ENCODE measurements around the gene SASH3.

Gene SASH3

DNA sequence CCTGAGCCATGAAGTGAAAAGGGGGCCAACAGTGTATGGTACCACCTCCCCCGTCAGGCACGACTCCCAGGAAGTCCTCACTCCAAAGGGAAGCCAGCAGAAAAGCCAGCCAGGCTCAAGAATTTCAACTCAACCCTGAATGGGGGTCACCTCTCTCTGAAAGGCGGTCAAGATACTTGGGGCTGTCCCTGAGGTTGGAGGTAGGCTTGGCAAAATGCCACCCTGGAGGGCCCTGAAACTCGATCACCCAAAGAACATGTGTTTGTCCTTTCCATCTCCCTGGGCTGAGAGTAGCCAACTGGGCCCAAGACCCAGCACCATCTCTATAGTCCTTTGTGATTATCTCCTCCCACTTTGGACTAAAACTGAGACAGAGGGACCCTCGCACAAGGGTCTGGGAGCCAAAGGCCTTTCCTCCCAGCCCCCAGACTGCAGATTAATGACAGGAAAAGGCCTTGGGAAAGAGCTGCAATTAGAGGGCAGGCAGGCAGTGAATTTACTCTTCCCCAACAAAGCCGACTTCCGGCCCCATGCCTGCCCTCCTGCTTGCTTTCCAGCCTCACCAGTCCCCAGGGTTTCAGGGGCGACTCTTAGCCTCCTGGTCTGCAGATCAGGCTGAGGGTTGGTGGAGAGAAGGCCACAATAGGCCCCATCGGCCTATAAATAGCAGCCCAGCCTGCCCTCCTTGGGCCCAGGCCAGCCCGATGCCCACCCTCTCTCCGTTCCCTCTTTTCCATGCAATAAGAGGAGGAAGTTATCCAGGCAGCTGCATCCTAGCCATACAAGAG is 5.6 kb downstream of the SASH3 start:
- no peak for DNase-seq

DNA sequence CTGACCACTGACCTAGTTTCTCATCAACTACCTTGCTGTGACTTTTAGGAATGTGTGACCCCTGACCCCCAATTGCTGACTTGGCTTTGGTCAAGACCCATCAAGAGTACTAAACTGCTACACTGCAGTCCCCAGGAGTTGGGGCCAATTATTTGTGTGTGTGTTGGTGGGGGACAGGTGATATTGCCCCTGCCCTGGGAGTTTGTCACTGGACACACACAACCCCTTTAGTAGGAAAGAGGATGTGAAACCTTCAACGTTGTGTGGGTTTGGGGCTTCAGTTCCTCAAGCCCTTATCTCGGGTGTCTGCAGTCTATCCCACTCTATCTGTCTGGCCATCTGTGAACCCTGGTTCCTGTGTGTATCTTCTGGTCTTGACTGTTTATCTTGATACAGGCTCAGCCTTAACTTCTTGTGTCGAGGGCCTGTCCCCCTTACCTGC is 6.5 kb downstream of the SASH3 start:
- DNase-seq = no peak

DNA sequence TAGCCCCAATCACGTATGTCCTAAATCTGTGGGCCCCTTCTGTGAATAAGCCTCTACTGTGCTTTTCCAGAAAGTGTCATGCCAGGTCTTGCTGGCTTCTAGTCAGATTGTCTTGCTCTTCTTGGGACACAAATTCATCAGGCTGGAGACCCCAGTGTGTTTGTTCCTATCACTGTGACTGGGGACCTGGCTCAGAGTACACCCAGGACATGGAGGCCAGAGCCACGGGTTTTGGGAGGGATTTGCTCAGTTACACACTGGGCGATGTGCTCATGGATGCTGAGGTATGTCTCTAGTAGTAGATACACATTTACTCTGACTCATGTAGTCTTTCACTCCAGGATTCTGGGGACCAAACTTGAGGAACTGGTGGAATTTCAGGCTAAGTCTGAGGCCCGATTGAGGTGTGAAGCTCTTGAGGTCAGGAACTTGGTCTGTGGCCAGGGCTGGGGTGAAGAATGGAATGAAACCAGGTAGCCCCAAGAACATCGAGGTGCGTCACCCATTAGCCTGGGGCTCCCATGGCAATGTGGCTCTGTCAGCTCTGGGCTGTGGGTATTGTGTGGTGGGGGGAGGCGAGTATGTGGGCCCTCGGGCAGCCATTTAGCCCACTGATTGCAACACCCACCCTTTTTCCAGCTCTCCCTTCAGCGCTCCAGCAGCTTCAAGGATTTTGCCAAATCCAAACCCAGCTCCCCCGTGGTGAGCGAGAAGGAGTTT is 7.7 kb downstream of the SASH3 start:
- DNase-seq = no peak

DNA sequence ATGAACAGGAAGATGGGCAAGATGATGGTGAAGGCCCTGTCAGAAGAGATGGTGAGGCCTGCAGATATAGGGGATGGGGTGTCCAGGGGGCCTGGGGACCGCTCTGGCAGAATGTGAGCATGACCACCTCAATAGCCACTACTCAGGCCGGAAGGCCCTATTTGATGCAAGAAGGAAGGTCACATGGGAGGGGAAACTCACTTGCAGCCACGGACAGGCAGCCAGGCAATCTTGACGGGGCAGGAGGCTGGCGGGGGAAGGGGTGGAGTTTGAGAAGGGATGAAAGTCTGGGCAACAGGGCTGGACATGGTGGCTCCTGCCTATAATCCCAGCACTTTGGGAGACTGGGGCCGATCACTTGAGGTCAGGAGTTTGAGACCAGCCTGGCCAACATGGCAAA is 8.8 kb downstream of the SASH3 start:
- no peak for DNase-seq

DNA sequence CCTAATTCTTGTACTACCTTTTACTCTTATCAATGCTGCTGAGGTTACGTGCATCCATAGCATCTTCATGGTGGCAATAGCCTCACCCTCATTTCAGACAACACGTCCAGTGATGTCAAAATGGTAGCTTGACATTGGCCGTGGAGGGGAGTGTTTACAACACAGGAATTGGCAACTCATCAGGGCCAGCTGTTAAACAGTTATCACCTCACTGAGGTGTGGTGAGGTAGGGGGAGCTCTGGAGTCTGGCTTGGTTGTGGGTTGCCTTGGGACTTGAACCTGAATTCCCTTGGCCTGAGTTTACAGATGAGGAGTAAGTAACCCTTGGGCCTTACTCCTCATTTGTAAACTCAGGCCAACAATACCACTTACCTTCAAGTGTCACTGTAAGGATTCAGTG is 10.4 kb downstream of the SASH3 start:
- DNase-seq = no peak

DNA sequence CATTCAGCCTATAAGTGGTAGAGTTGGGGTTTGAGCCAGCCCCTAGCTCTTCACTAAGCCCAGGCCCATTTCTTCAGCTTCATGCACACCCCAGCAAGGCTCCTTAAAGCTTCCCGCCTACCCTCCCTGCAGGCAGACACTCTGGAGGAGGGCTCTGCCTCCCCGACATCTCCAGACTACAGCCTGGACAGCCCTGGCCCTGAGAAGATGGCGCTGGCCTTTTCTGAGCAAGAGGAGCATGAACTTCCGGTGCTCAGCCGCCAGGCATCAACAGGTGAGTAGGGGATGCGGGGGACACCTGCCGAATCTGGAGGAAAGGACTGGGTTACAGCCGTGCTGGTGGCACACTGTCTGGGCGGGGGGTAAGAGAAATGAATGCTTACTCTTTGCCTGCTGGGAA is 11.1 kb downstream of the SASH3 start:
- no peak for DNase-seq

DNA sequence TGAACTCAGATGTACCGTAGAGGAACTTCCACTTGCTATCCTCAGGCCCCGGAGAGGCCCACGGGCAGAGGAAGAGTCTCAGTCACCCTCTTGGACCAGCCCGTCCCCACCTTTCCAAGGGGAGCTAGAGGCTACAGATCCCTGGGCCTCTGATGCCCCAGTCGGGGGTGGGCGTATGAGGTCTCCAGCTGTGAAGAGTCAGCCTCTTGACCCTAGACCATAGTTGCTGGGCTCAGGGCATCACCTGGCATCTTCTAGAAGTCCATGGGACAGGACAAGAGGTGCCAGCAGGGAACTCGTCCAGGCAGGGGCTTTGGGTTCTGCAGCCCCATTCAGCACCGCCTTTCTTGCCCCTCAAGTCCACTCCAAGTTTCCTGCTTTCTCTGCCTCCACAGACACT is 11.6 kb downstream of the SASH3 start:
- no peak for DNase-seq

DNA sequence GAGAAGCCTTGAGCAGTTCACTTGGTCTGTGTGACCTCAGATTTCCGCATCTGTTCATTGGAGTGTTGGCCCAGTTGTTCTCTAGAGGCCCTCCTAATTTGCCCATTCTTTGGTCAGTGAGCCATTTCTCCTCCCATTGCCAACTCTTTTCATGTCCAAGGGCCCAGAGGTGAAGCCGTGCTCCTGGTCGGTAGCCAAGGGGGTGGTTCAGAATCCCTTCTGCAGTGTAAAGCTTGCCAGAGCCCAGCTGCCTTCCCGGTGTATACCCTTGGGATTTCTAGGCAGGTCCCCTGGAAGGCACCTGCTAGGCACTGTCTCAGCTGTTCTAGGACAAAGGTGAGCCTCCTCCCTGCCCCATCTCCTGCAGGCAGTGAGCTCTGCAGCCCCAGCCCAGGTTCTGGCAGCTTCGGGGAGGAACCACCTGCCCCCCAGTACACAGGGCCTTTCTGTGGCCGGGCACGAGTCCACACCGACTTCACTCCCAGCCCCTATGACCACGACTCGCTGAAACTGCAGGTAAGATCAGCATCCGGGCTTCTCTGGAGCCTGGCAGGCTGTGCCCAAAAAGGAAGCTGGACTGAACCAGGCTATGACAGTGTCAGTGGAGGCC is 12.3 kb downstream of the SASH3 start:
- DNase-seq = no peak

DNA sequence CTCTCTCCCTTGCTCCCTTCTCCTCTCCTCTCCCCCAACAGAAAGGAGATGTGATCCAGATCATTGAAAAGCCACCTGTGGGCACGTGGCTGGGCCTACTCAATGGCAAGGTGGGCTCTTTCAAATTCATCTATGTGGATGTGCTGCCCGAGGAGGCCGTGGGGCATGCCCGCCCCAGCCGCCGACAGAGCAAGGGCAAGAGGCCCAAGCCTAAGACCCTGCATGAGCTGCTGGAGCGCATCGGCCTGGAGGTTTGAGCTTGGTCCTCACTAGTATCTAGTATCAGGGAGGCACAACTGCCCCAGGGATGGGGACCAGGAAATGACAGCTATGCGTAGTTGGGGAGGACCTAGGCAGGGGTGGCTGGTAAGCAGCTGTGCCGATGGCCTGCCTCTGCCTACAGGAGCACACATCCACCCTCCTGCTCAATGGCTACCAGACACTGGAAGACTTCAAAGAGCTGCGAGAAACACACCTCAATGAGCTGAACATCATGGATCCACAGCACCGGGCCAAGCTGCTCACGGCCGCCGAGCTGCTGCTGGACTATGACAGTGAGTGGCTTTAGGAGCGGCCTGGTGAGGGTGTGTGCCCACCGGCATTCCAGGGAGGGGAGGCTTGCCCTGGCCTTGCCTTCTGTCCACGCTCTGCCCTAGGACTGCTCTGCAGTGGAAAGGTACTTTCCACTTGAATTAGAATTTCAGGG is 13.0 kb downstream of the SASH3 start:
- DNase-seq = no peak

DNA sequence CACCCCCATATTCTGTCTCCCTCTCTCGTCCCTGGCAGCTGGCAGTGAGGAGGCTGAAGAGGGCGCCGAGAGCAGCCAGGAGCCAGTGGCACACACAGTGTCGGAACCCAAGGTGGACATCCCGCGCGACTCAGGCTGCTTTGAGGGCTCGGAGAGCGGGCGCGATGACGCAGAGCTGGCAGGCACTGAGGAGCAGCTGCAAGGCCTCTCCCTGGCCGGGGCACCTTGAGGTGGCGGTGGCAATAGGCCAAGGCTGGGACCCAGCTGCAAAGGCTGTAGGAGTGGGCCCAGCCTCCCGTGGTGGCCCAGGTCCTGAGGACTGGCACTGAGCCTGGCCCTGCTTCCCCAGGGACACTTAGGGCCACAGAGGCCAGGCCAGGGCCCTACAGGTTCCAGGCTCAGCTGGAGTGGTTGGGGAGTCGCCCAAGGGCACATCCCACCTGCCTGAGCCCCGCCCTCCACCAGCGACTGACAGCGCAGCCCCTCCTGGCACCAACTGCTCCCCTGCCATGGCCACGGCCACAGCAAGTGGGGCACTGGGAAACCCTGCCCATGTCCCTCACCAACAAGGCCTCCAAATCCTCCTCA is 13.9 kb downstream of the SASH3 start:
- DNase-seq = peak in 1 of 2 experiments; percentile 11

DNA sequence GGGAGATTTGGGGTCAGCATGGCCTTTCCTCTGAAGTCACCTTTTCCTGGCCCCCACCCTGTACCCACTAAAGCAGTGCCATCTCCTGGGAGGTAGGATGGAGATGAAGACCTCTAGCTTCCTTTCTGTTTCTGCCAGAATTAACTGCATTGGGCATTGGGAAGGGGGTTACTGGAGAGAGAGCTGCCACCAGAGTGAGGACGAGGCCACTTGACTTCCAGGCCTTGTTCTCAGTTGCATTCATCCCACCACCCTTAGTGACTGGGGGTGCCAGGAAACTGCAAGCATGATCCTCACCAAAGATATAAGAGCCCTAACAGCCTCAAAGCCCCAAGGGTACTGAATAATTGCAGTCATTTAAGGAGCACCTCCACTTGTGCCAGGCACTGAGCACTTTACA is 15.8 kb downstream of the SASH3 start:
- DNase-seq = peak in 1 of 2 experiments; percentile 10

DNA sequence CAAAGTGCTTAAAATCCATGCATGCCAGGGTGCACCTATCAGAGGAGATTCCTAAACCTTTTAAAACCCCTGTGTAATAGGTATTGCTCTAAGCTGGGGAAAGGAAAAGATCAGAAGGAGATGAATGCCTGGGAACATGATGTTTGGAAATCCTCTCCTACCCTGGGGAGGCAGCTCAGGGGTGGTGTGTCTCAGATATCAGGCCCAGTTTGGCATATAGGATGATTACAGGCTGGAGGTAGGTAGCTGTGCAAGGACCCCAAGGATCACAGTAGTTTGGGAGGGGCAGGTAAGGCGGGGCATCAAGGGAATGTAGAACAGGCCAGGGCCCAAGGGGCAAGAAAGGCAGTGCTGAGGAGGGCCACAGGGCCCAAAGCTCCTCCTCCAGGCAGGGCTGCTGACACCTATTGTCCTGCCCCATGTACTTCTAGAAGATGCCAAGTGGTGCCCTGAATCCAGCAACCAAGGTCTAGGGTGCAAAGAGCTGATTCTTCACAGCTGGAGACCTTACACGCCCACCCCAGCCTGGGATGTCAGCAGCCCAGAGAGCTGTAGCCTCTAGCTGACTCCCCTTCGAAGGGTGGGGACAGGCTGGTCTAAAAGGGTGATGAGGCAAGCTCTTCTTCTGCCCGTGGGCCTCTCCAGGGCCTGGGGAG is 17.6 kb downstream of the SASH3 start:
- no peak for DNase-seq

DNA sequence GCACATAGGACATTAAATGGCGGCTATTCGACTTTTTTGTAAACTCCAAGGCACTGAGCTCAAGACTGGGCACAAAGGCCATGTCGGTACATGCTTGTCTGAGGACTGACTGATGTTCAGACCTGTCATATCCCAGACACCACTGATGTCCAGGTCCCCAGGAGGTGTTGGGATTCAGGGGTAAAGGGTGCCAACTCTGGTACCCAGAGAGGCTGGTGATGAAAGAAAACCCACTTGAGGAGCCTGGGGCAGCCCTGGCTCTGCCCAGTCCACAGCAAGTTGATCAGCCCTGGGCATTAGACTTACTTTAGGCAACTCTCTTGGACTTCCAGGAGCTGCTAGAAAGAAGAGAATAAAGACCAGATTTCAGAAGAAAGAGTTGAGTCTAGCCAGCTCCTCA is 18.7 kb downstream of the SASH3 start:
- DNase-seq = no peak

DNA sequence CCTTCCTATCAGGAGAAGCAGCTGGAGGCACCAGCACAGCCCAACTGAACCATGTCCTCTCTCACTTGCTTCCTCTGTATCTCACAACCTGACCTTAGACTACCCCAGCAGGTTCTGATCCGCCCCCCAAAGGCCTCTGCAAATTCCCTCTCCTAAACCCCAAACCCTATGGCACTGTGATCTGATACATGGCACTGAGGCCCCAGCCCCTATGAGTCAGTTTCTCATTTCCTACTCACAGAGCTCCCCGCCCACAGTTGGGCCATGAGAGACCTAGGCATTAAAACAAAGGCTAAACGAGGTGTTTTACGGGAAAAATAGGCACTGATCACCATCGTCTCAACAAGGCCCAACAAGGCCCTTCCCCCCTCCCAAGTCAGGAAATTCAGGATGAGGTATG is 19.1 kb downstream of the SASH3 start:
- peak; percentile 62 to 66 for DNase-seq

DNA sequence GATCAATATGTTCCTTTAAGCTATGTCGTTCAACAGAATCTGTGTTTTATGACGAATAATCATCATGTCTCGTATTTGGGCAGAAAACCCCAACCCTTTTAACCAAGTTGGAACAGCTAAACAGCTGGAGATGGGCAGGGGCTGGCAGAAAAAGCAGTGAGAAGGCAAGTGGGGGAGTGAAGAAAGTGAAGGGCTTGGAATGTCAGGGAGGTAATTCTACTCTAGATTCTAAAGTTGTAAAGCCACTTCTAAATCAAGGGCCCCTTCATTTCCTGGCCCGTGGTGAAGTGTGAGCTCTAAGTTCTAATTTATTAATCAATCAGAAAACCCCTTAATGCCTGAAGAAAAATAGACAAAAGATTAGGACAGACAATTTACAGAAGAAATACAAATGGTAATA is 20.4 kb downstream of the SASH3 start:
- no peak for DNase-seq

DNA sequence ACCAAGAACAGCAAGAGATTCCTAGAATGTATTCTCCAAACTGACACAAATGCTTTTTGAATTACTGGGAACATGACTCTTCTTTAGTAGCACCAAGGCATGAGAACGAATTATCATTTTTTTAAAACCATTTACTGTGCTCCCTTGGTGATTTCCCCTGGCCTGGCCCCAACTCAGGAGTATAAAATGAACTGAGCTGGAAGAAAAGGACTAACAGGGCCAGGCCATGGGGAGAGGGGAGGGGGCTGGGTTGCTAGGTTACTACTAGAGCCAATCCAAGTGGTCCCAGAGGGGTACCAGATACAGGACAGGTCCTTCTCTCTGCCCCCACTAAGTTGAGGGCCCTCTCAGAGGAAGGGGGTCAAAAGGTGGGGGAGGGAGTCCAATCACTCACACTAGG is 23.1 kb downstream of the SASH3 start:
- no peak for DNase-seq

DNA sequence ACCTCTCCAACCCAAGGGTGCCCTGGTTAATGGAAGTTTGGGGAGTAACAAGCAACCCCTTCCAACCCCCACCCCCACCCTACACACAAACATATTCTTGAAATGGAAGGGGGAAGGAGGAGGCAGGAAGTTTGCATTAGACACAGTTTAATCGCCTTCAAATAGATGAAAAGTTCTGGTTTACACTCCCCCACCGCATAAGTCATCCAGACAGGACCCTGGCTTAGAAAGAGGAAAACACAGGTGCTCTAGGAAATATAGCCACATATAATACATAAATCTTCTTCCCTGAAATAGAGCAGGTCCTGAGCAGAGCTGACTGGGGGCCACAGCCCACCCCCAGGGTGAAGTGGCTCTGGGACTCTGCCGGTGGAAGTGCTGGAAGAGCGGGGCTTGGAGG is 25.1 kb downstream of the SASH3 start:
- no peak for DNase-seq

DNA sequence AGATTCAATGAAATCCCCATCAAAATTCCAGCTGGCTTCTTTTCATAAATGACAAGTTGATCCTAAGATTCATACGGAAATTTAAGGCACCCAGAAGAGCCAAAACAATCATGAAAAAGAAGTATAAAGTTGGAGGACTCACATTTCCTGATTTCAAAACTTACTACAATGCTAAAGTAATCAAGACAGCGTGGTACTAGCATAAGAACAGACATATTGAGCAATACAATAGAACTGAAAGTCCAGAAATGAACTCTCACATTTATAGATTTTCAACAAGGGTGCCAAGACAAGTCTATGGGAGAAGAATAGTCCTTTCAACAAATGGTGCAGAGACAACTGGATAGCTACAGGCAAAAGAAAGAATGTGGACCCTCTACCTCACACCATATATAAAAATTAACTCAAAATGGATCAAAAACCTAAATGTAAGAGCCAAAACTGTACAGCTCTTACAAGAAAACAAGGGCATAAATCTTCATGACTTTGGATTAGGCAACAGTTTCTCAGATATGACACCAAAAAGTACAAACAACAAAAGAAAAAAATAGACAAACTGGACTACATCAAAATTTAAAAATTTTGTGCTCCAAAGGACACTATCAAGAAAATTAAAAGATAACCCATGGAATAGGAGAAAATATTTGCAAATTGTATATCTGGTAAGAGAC is 28.5 kb downstream of the SASH3 start:
- no peak for DNase-seq

DNA sequence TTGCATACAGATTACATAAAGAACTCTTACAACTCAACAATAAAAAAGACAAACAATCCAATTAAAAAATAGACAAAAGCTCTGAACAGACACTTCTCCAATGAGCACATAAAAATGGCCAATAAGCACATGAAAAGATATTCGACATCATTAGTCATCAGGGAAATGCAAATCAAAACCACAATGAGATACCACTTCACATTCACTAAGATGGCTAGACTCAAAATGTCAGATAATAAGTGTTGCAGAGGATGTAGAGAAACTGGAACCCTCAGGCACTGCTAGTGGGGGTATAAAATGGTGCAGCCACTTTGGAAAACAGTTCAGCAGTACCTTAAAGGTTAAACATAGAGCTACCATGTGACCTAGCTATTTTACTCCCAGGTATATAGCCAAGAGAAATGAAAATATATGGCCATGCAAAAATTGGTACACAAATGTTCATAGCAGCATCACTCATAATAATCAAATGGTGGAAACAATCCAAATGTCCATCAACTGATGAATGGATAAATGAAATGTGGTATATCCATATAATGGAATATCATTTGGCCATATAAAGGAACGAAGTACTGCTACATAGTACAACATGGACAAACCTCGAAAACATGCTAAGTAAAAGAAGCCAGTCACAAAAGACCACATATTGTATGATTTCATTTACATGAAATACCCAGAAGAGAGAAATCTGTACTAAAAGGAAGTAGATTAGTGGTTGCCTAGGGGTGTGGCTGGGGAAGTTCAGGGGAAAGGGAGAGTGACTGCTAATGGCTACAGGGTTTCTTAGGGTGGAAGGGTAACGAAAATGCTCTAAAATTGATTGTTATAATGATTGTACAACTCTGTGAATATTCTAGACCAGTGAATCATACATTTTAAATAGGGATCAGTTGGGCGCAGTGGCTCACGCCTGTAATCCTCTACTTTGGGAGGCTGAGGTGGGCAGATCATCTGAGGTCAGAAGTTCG is 29.4 kb downstream of the SASH3 start:
- no peak for DNase-seq

DNA sequence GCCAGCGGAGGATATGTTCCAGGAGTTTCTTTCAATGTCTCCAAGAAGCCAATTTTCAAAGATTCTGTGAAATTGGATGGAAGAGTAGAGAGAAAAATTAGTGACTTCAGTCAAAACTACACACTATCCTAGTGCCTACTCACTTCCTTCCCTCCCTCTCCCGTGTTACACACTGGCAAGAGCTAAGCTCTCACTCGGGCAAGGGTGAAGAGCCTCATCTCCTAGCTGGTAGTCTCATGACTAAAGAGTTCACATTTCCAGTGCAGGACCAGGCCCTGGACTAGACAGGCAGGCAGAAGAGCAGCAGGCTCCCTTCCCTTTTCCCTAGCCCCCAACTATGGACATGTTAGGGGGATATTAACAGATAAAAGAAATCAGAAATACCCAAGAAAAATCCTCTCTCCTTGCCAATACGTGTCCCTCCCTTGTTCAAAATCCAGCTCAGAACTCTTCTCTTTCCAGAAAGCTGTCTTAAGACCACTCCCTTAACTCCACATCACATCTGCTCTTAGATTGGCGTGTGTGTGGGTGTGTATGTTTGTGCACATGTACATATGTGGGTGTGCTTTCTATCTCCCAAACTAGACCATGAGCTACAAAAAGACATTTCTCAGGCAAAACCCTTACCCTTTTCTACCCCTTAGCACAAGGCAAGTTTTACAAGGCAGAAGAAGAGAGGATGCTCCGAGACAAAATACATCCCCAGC is 34.1 kb downstream of the SASH3 start:
- DNase-seq = no peak

All from activated T-cell treated with anti-CD3 and anti-CD28 coated beads, Interleukin-2, amount 50 U/mL, for 48 hours (primary cell).